GM21737 (cell line): ENCODE measurements around the gene LSM3.

Experiments
- ATAC-seq: cut with Tn5 transposase; IDR thresholded peaks from one replicate; pipeline ENCODE4 v1.9.1; 2021; ENCODE audit warnings: mild to moderate bottlenecking, moderate library complexity; ENCODE audit not compliant: unreplicated experiment

The LSM3 gene

GRCh38 chr3:14194865-14195264, 16.2 kb downstream of the LSM3 start:
- ATAC-seq, result no peak

GRCh38 chr3:14199641-14200040, 21.0 kb downstream of the LSM3 start:
- no peak for ATAC-seq

- no peak for ATAC-seq
These were observed 21.7 kb downstream of the LSM3 start for GRCh38 chr3:14200276-14200675.

GRCh38 chr3:14200841-14201240, 22.2 kb downstream of the LSM3 start:
- no peak for ATAC-seq

- ATAC-seq, result no peak
These were observed 23.5 kb downstream of the LSM3 start for GRCh38 chr3:14201940-14202684.

- no peak for ATAC-seq
These were observed 24.4 kb downstream of the LSM3 start for GRCh38 chr3:14202874-14203520.

GRCh38 chr3:14203521-14204079, 25.0 kb downstream of the LSM3 start:
- no peak for ATAC-seq

GRCh38 chr3:14204515-14205284, 26.1 kb downstream of the LSM3 start:
- ATAC-seq, result no peak

- ATAC-seq, result no peak
These were observed 28.0 kb downstream of the LSM3 start for GRCh38 chr3:14206548-14207177.

GRCh38 chr3:14208168-14208567, 29.6 kb downstream of the LSM3 start:
- no peak for ATAC-seq

- no peak for ATAC-seq
These were observed 30.4 kb downstream of the LSM3 start for GRCh38 chr3:14208977-14209394.

- ATAC-seq, result no peak
These were observed 31.1 kb downstream of the LSM3 start for GRCh38 chr3:14209581-14210289.

- ATAC-seq, result no peak
These were observed 31.7 kb downstream of the LSM3 start for GRCh38 chr3:14210290-14210688.

GRCh38 chr3:14210843-14211594, 32.4 kb downstream of the LSM3 start:
- ATAC-seq, result no peak

- ATAC-seq, result no peak
These were observed 33.0 kb downstream of the LSM3 start for GRCh38 chr3:14211621-14212020.

- ATAC-seq, result no peak
These were observed 33.4 kb downstream of the LSM3 start for GRCh38 chr3:14212032-14212431.

- ATAC-seq, result no peak
These were observed 34.6 kb downstream of the LSM3 start for GRCh38 chr3:14213066-14213774.

- ATAC-seq, result no peak
These were observed 36.1 kb downstream of the LSM3 start for GRCh38 chr3:14214764-14215163.
